CD8-positive, alpha-beta memory T cell (primary cell): ENCODE measurements around the gene MCM5. TPM values are rescaled to one million over a fixed set of nuclear protein-coding genes. Genes with fewer than 3 reads are reported as not detected.
A peak's percentile ranks its signal among the peaks of the same experiment; 100 is the strongest.

Experiments used
- CTCF ChIA-PET: fragments of 350-600 bp; sonication (Branson Sonifier 250); formaldehyde crosslinking; loops from one replicate; lab custom pipeline; 2021; ENCODE audit warnings: antibody characterized with exemption; lab: Charles Lee
- POLR2A ChIA-PET: fragments of 350-600 bp; sonication (Branson Sonifier 250); formaldehyde crosslinking; loops from one replicate; lab custom pipeline; 2021; ENCODE audit warnings: antibody characterized with exemption; lab: Charles Lee
- DNase-seq, 5 donors: peaks; one replicate each; pipeline versions ENCODE4 v3.0.0 to v3.0.0-alpha.2; 2020 to 2022; ENCODE audit warnings: mixed read lengths in 1 of 5
- H3K27ac ChIP-seq: one replicate; pipeline ENCODE4 v1.7.0; 2013; ENCODE audit warnings: low read depth, mild to moderate bottlenecking, low read length, moderate library complexity
- H3K27me3 ChIP-seq: 2 replicates; pipeline ENCODE4 v1.7.0; 2013; ENCODE audit warnings: low read length, mild to moderate bottlenecking; ENCODE audit not compliant: insufficient read depth, poor library complexity, severe bottlenecking
- H3K36me3 ChIP-seq: 2 replicates; pipeline ENCODE4 v1.7.0; 2013; ENCODE audit warnings: mild to moderate bottlenecking, low read length, moderate library complexity; ENCODE audit not compliant: insufficient read depth
- H3K4me1 ChIP-seq: 2 replicates; pipeline ENCODE4 v1.7.0; 2013; ENCODE audit warnings: mild to moderate bottlenecking, low read length, moderate library complexity; ENCODE audit not compliant: insufficient read depth
- H3K4me3 ChIP-seq: 2 replicates; pipeline ENCODE4 v1.7.0; 2013; ENCODE audit warnings: mild to moderate bottlenecking, low read length
- H3K9me3 ChIP-seq: 2 replicates; pipeline ENCODE4 v1.7.0; 2013; ENCODE audit warnings: mild to moderate bottlenecking, low read length
- H3K27ac Mint-ChIP-seq, 8 donors: one replicate each; pipeline ENCODE4 v1.8.0; 2020 to 2021; ENCODE audit warnings: mixed read lengths in 8 of 8, mild to moderate bottlenecking in 6 of 8, inconsistent platforms in 3 of 8, moderate library complexity in 3 of 8
- H3K27me3 Mint-ChIP-seq, 2 donors: one replicate each; pipeline ENCODE4 v1.8.0; 2020 to 2021; ENCODE audit warnings: mixed read lengths in 2 of 2, mild to moderate bottlenecking in 1 of 2, moderate library complexity in 1 of 2
- H3K36me3 Mint-ChIP-seq, 3 donors: one replicate each; pipeline ENCODE4 v1.8.0; 2020 to 2021; ENCODE audit warnings: mixed read lengths in 3 of 3, inconsistent platforms in 1 of 3, mild to moderate bottlenecking in 1 of 3
- H3K4me1 Mint-ChIP-seq, 3 donors: one replicate each; pipeline ENCODE4 v1.8.0; 2020 to 2021; ENCODE audit warnings: mixed read lengths in 3 of 3, inconsistent platforms in 1 of 3, mild to moderate bottlenecking in 1 of 3
- H3K4me3 Mint-ChIP-seq, 7 donors: one replicate each; pipeline ENCODE4 v1.8.0; 2020 to 2021; ENCODE audit warnings: mixed read lengths in 7 of 7, mild to moderate bottlenecking in 6 of 7, moderate library complexity in 4 of 7, inconsistent platforms in 2 of 7
- H3K9me3 Mint-ChIP-seq, 5 donors: one replicate each; pipeline ENCODE4 v1.8.0; 2020 to 2022; ENCODE audit warnings: mixed read lengths in 5 of 5, mild to moderate bottlenecking in 3 of 5, moderate library complexity in 2 of 5, inconsistent platforms in 1 of 5
- polyA plus RNA-seq: library from polyadenylated mRNA; unstranded; fragments of 300-500 nt; fragmentation: Illumina TruSeq; gene quantifications from one replicate; pipeline ENCODE4 v1.2.3, GENCODE V29; 2021
- total RNA-seq, 2 experiments: library from RNA; stranded (reverse); gene quantifications; one replicate each; pipeline ENCODE4 v1.2.3, GENCODE V29; 2021

Gene MCM5
- total and polyA plus RNA-seq, 3 experiments from 2014 or later = 28.4 to 300 (median 287) TPM

DNA sequence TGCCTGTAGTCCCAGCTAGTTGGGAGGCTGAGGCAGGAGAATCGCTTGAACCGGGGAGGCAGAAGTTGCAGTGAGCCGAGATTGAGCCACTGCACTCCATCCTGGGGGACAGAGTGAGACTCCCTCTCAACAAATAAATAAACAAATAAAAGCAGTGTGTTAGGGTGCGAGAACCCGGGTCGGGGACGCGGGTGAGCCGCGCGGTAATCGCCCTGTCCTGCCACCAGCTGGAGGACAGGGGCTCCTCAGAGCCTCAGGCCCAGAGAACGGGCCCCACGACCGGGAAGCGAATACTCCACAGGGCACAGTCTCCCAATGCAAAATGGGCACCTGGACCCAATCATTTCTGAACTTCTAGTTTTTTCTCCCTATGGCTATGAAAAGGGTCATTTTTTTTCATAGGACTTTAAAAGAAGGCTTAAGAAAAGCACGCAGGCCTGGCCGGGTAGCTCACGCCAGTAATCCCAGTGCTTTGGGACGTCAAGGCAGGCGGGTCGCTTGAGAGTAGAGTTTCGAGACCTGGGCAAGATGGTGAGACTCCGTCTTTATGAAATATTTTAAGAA is 744 bp upstream of the MCM5 start:
- DNase-seq = no peak
- H3K36me3 ChIP-seq = peaks cover 2% of the 10 kb centered on the region
- H3K4me1 Mint-ChIP-seq = peaks cover 21 to 36% (median 22%) of the 10 kb centered on the region in 3 donors
- CTCF ChIA-PET = no interaction called here
- H3K9me3 ChIP-seq = no peaks in the 10 kb centered on the region
- H3K4me1 ChIP-seq = peaks cover 9% of the 10 kb centered on the region
- H3K27ac Mint-ChIP-seq = peak overlapping the region; percentile 87 to 99 (median 96)
- H3K27ac ChIP-seq = peak overlapping the region; percentile 74
- no peaks in the 10 kb centered on the region for H3K9me3 Mint-ChIP-seq
- H3K4me3 Mint-ChIP-seq = peak overlapping the region; percentile 97 to 100 (median 99)
- H3K27me3 Mint-ChIP-seq = peaks cover 0 to 7% of the 10 kb centered on the region in 2 donors
- H3K27me3 ChIP-seq = no peaks in the 10 kb centered on the region
- peak overlapping the region; percentile 75 for H3K4me3 ChIP-seq
- POLR2A ChIA-PET = interaction anchor here (0.5 kb wide), 1 partner anchor 68 kb away, joined by 3 read pairs; no protein-coding TSS in a partner anchor
- H3K36me3 Mint-ChIP-seq = peaks cover 0 to 34% (median 9%) of the 10 kb centered on the region in 3 donors

DNA sequence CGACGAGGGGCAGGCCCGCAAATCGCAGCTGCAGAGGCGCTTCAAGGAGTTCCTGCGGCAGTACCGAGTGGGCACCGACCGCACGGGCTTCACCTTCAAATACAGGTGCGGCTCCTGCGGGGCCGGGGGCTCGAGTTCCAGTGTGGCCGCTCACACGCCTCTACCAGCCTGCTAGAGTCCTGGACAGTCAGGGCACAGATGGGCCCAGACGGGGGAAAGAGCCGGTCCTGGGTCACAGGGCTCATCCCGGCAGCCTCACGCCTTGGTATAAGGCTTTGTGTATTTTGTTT is 506 bp downstream of the MCM5 start:
- CTCF ChIA-PET = no interaction called here
- H3K36me3 ChIP-seq = peaks cover 5% of the 10 kb centered on the region
- POLR2A ChIA-PET = no interaction called here
- Mint-ChIP-seq H3K36me3 (peaks cover 0 to 45% (median 15%) of the 10 kb centered on the region in 3 donors), H3K4me1 (peaks cover 21 to 33% (median 22%) of the 10 kb centered on the region in 3 donors), H3K9me3 (no peaks in the 10 kb centered on the region), H3K4me3 (peak overlapping the region; percentile 97 to 100 (median 99)), H3K27ac (peak overlapping the region in 4 of 8 donors; percentile 32 to 99 (median 60)), H3K27me3 (peaks cover 0 to 7% of the 10 kb centered on the region in 2 donors)
- peak in 1 of 5 donors; percentile 4 for DNase-seq
- H3K4me1 ChIP-seq = peaks cover 9% of the 10 kb centered on the region
- H3K27ac ChIP-seq = peak overlapping the region; percentile 61
- no peaks in the 10 kb centered on the region for H3K27me3 ChIP-seq
- H3K4me3 ChIP-seq = peak overlapping the region; percentile 75
- no peaks in the 10 kb centered on the region for H3K9me3 ChIP-seq

GRCh38 chr22:35401863-35402262 is 1.9 kb downstream of the MCM5 start:
- ChIA-PET CTCF (no interaction called here), POLR2A (no interaction called here)
- Histone ChIP-seq H3K9me3 (no peaks in the 10 kb centered on the region), H3K27ac (no peak overlapping the region), H3K36me3 (peaks cover 12% of the 10 kb centered on the region), H3K27me3 (no peaks in the 10 kb centered on the region), H3K4me1 (peaks cover 9% of the 10 kb centered on the region), H3K4me3 (no peak overlapping the region)
- H3K9me3 Mint-ChIP-seq = no peaks in the 10 kb centered on the region
- H3K36me3 Mint-ChIP-seq = peaks cover 4 to 58% (median 18%) of the 10 kb centered on the region in 3 donors
- H3K4me1 Mint-ChIP-seq = peaks cover 22 to 33% (median 23%) of the 10 kb centered on the region in 3 donors
- H3K4me3 Mint-ChIP-seq = peak overlapping the region in 6 of 7 donors; percentile 28 to 98 (median 86)
- no peak for DNase-seq
- H3K27ac Mint-ChIP-seq = no peak overlapping the region
- H3K27me3 Mint-ChIP-seq = peaks cover 0 to 7% of the 10 kb centered on the region in 2 donors

GRCh38 chr22:35403356-35403755 is 3.4 kb downstream of the MCM5 start:
- DNase-seq = no peak
- no peak overlapping the region for H3K27ac Mint-ChIP-seq
- no peaks in the 10 kb centered on the region for H3K9me3 ChIP-seq
- peaks cover 27% of the 10 kb centered on the region for H3K36me3 ChIP-seq
- H3K4me3 Mint-ChIP-seq = peak overlapping the region in 1 of 7 donors; percentile 45
- ChIA-PET POLR2A (no interaction called here), CTCF (interaction anchor here (1.0 kb wide), 1 partner anchor 23 kb away, joined by 3 read pairs; no protein-coding TSS in a partner anchor)
- H3K4me1 Mint-ChIP-seq = peaks cover 23 to 33% (median 27%) of the 10 kb centered on the region in 3 donors
- no peak overlapping the region for H3K4me3 ChIP-seq
- peaks cover 9 to 73% (median 20%) of the 10 kb centered on the region in 3 donors for H3K36me3 Mint-ChIP-seq
- H3K27me3 ChIP-seq = no peaks in the 10 kb centered on the region
- H3K4me1 ChIP-seq = peaks cover 9% of the 10 kb centered on the region
- H3K27me3 Mint-ChIP-seq = peaks cover 0 to 7% of the 10 kb centered on the region in 2 donors
- H3K27ac ChIP-seq = no peak overlapping the region
- no peaks in the 10 kb centered on the region for H3K9me3 Mint-ChIP-seq

DNA sequence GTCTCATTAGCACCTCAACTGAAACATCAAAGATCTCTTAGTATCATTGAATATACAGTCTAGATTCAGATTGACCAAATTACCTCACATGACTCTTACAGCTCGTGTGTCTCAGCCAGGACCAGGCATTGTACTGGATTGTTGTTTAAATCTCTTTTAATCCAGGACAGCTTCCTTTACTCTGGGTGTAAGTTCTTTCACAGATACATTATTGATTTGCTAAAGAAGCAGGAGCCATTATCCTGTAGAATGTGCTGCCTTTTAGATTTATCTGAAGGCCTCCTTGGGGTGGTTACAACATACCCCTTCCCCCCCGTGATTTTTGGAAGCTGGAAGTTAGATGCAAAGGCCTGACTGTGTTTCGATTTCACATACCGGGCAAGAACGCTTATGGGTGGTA is 4.2 kb downstream of the MCM5 start:
- Mint-ChIP-seq H3K36me3 (peaks cover 9 to 81% (median 22%) of the 10 kb centered on the region in 3 donors), H3K4me3 (peak overlapping the region in 1 of 7 donors; percentile 45), H3K4me1 (peaks cover 23 to 33% (median 27%) of the 10 kb centered on the region in 3 donors), H3K9me3 (no peaks in the 10 kb centered on the region), H3K27me3 (peaks cover 0 to 7% of the 10 kb centered on the region in 2 donors), H3K27ac (no peak overlapping the region)
- Histone ChIP-seq H3K4me3 (no peak overlapping the region), H3K27me3 (no peaks in the 10 kb centered on the region), H3K27ac (no peak overlapping the region), H3K9me3 (no peaks in the 10 kb centered on the region), H3K4me1 (peaks cover 6% of the 10 kb centered on the region), H3K36me3 (peaks cover 30% of the 10 kb centered on the region)
- POLR2A ChIA-PET = no interaction called here
- CTCF ChIA-PET = interaction anchor here (1.0 kb wide), 1 partner anchor 24 kb away, joined by 3 read pairs; no protein-coding TSS in a partner anchor
- no peak for DNase-seq

DNA sequence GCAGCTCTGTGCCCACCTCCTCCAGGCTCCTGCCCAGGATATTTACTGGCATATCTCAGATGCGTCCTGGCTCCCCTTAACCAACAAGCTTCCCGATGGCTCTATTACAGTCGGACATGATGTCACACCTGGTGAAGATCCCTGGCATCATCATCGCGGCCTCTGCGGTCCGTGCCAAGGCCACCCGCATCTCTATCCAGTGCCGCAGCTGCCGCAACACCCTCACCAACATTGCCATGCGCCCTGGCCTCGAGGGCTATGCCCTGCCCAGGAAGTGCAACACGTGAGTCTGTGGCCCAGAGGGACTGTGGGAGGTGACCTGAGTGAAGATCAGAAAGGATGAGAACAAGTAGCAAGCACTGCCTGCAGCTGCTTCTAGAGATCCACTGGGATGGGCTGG is 6.5 kb downstream of the MCM5 start:
- CTCF ChIA-PET = interaction anchor here (1.1 kb wide), 1 partner anchor 8 kb away, joined by 4 read pairs; no protein-coding TSS in a partner anchor
- H3K27ac Mint-ChIP-seq = no peak overlapping the region

GRCh38 chr22:35407362-35407761 is 7.4 kb downstream of the MCM5 start:
- no peak overlapping the region for H3K27ac ChIP-seq
- H3K9me3 ChIP-seq = no peaks in the 10 kb centered on the region
- H3K27ac Mint-ChIP-seq = peak overlapping the region in 1 of 8 donors; percentile 0
- H3K36me3 ChIP-seq = peaks cover 57% of the 10 kb centered on the region
- peaks cover 10 to 25% (median 12%) of the 10 kb centered on the region in 3 donors for H3K4me1 Mint-ChIP-seq
- peaks cover 0 to 3% of the 10 kb centered on the region in 2 donors for H3K27me3 Mint-ChIP-seq
- no peaks in the 10 kb centered on the region for H3K27me3 ChIP-seq
- H3K4me3 Mint-ChIP-seq = peak overlapping the region in 1 of 7 donors; percentile 31
- no peak for DNase-seq
- no peaks in the 10 kb centered on the region for H3K4me1 ChIP-seq
- no peaks in the 10 kb centered on the region for H3K9me3 Mint-ChIP-seq
- H3K4me3 ChIP-seq = no peak overlapping the region
- POLR2A ChIA-PET = no interaction called here
- H3K36me3 Mint-ChIP-seq = peaks cover 15 to 95% (median 33%) of the 10 kb centered on the region in 3 donors
- CTCF ChIA-PET = no interaction called here

More for the DNA sequence above, 6.5 kb downstream of the MCM5 start:
- Histone ChIP-seq H3K4me1 (no peaks in the 10 kb centered on the region), H3K9me3 (no peaks in the 10 kb centered on the region), H3K27me3 (no peaks in the 10 kb centered on the region), H3K27ac (no peak overlapping the region), H3K4me3 (no peak overlapping the region), H3K36me3 (peaks cover 50% of the 10 kb centered on the region)
- H3K27me3 Mint-ChIP-seq = peaks cover 0 to 4% of the 10 kb centered on the region in 2 donors
- peaks cover 9 to 25% (median 19%) of the 10 kb centered on the region in 3 donors for H3K4me1 Mint-ChIP-seq
- DNase-seq = no peak
- H3K4me3 Mint-ChIP-seq = no peak overlapping the region
- POLR2A ChIA-PET = no interaction called here
- H3K9me3 Mint-ChIP-seq = no peaks in the 10 kb centered on the region
- peaks cover 9 to 90% (median 26%) of the 10 kb centered on the region in 3 donors for H3K36me3 Mint-ChIP-seq
